ENCODE results near the gene FEV.
A peak's percentile ranks its signal among the peaks of the same experiment; 100 is the strongest.

Gene FEV

DNA sequence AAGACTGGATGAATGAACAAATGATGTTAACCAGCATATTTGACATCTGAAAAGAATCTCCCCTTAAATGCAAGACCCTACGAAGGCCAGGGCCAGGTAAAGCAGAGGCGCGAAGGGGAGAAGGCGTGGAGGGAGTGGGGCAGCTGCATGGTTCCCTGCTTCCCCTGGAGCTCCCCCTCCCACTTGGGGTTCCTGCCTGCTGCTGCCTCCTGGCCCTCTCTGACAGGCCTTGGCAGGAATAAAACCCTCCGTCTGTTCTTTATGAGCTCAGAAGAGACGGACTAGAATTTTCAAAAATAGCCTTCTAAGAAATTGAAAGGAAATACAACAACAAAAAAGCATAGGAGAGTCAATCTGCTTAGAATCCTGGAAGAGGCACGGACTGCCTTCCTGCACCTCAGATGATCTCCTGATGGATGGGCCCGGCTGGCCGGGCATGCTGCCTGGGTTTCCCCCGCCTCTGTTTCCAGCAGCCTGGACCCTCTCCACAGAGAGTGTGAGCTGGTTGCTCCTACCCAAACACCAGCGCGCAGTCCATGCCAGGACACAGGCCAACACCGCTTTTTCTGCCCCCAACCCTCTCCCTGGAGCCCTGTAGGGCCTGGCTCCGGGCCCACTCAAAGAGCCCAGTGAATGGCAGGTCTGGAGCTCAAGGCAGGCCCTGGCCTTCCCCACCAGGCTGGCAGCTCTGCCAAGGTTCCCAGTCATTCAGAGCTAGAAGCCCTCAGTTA, 32.4 kb upstream of the FEV start:
- DNase-seq (ENCODE audit: low spot score), result no peak

DNA sequence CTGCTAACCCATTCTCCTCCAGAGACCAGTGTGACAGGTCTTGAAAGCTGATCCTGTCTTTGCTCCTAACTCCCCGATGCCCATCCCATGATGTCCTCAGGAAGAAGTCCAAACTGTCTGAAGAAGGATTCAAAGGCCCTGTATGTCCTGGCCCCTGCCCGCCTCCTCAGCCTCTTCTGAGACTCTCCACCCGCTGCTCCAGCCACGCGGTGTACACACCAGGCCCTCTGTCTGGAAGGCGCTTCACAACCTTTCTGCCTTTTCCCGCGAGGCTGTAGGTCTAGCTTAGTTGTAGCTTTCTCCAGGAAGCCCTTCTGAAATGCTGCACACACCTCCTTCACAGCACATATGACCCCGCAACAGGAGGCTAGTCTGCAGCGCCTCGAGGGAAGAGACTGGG, 31.7 kb upstream of the FEV start:
- no peak for DNase-seq (ENCODE audit: low spot score)

More for the DNA sequence above, 32.4 kb upstream of the FEV start:
- FAIRE-seq, result no peak

DNA sequence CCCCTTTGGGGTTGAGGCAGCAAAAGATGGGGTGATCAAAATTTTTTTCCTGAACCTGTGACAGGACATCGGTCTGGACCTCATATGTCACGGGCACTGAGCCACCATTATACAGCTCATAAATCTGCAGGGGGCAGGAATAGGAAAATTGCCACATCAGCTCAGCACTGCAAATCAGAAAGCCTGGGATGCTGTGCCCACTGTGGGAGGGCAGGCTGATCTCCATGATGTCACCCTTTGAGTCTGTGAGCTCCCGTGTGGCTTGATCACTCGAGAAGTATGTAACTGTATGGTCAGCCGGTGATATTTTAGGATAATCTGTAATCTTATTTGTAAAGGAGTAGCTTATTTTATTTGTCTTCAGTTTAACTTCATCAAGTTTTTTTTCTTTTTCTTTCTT, 25.9 kb upstream of the FEV start:
- FAIRE-seq (no peak), DNase-seq (ENCODE audit: low spot score) (no peak)

More for the DNA sequence above, 31.7 kb upstream of the FEV start:
- FAIRE-seq, result no peak

DNA sequence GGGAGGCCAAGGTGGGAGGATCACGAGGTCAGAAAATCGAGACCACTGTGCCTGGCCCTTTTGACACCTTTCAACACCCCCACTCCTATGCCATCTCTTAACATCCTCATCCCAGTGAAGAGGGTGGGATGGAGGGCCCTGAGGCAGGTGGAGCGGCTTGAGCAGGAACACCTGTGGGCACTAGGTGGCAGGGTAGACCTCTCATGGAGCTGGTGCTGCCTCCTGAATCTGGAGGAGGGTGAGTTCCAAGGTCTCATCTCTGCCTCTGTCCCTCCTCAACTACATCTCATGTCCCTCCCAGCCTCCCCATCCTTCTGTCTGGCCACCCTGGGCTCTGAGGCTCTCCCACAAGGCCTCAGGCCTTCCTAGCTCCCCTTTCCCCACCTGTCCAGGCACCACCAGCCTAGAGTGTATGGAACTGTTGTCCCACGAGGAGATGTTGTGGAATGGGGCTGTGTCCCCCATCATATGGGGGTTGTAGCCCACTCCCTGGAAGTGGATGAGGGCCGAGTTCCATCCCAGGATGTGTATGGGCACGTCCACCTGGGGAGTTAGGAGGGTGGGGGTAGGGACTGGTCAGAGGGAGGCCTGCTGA, 25.3 kb upstream of the FEV start:
- DNase-seq (ENCODE audit: low spot score), result peak; percentile 65
- FAIRE-seq, result no peak

DNA sequence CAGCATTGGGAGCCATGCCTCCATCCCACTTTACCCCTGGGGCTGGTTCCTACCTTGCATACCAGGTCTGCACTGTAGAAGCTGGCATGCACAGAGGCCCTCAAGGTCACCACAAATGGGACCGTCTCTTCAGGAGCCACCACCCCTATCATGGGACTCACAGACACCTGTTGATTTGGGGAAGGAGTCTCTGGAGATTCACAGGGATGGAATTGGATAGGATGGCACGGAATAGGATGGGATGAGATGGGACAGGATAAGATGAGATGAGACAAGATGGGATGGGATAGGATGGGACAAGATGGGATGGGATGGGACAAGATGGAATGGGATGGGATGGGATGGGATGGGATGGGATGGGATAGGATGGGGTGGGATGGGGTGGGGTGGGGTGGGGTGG, 24.3 kb upstream of the FEV start:
- FAIRE-seq, result no peak
- no peak for DNase-seq (ENCODE audit: low spot score)

DNA sequence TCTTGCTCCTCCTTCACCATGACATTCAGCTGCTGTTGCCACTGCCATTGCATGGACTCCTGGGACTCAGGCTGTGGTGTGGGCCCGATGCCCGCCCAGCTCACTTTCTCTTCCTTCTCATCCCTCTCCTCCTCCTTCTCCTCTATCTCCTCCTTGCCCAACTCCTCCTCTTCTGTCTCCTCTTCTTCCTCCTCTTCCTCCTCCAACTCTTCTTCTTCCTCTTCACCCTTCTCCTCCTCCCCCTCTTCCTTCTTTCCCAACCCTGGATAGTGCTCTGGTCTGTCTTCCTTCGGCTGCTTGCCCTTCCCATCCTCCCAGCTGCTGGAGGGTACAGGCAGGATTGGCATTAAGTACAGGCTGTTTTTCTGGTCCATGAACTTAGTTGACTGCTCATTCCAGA, 19.0 kb upstream of the FEV start:
- DNase-seq (ENCODE audit: low spot score), result no peak
- FAIRE-seq, result no peak

DNA sequence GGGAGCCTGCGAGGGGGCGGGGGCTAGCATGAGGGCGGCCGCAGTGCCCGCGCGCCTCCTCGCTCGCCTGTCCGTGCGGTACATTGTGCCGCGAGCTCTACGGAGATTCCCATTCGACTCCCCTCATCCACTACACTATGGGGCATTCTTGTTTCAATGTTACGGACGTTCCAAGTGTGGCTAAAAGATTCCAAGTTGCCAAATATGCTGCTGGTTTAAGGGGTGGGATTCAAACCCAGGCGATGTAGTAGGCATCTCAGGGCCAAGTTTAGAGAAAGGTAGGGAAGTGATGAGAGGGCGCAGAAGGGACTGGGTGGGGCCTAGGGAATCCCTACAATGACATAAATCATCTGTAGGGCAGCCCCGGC, 18.3 kb upstream of the FEV start:
- no peak for FAIRE-seq

DNA sequence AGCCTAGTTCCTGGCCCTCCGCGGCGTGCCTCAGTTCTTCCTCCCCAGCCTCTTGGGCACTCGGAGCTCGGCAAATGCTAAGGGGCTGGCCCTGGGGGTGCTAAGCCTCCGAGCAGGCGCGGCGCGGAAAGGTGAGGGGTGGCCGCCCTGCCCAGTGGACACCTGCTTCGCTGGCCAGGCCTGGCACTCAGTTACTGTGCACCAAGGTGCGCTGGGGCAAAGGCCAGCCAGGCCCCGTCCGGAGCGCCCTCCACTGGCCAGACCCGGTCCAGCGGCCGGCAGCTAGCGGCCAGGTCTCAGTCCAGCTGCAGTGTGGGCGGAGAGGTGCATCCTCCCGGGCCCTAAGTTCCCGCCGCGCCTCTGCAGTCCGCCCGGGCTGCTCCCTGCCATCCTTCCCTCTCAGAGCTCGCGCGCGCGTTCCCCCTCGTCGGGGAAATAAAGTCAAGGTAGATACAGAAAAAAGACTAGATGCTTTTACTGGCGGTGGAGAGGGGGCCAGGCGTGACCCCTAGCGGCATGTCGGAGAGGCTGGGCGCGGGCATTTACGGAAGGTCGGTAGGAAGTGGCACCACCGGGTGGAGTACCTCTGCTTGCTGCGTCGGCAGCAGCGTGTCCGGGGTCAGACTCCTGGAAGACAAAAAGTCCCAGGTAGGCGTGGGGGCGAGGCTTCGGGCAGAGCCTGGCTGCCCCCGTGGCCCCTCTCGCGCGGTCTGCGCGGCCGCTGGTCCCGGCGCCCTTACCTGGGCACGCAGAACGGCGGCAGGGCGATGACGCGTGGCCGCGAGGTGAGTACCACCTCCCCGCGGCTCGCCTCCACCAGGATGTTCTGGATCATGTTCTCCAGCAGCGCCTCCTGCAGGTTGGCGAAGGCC, 17.6 kb upstream of the FEV start:
- DNase-seq (ENCODE audit: low spot score) (no peak), FAIRE-seq (peak; percentile 13)

More for the DNA sequence above, 18.3 kb upstream of the FEV start:
- no peak for DNase-seq (ENCODE audit: low spot score)

DNA sequence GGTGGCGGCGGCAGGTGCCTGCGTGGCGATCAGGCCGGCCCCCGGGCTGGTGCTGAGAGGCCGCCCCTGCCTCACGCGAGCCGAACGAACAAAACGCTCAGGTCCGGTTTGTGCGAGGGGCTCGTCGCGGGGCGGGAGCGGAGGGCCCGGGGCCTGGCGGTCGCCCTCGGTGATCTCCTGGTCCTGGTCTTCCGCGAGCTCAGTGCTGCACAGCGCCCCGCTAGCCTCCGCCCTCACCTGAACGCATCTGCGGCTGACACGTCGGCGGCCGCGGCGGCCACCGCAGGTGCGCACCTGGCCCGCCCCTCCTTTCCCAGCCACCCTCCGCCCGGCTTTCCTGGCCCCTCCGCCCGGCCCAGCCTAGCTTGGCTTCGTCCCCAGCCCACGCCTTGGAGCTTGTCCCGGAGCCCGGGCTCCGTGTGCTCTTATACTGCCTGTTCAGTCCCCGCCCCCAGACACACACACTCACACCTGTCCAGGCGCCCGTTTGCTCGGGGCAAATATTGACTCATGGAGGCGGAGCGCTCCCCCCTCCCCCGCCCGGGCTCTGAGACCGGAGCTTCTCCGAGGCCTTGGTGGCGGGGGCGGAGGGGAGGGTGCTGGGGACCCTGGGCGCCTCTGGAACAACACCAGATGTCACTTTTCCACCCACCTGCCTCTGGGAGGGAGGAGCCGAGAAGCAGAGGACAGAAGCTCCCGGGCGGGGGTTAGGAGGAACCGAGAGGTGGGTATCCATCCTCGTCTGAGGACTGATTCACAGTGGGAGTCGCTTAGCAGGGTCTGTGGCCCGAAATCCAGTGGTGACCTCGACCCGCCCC, 16.8 kb upstream of the FEV start:
- FAIRE-seq (no peak), DNase-seq (ENCODE audit: low spot score) (peak; percentile 50)

DNA sequence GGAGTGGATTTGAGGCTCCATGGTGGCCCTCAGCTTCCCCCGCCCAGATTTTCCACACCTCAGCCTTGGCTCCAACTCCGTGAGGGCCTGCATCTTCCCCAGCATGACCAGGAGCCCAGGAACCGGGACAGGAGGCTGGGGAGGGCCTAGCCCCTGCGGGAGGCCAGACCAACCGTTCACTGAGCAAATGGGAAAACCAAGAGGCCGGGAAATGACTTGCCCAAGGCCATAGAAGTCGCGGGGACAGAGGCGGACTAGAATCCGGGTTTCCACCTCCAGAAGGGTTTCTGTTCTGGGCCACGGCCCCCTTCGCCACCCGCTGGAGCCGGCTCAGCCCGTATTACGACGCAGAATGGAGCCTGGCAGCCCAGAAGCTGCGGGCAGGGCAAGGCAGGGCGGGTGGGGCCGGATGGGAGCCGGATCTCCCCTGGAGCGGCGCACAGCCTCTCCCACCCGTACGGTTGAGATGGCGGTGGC, 16.2 kb upstream of the FEV start:
- DNase-seq (ENCODE audit: low spot score) (no peak), FAIRE-seq (no peak)

DNA sequence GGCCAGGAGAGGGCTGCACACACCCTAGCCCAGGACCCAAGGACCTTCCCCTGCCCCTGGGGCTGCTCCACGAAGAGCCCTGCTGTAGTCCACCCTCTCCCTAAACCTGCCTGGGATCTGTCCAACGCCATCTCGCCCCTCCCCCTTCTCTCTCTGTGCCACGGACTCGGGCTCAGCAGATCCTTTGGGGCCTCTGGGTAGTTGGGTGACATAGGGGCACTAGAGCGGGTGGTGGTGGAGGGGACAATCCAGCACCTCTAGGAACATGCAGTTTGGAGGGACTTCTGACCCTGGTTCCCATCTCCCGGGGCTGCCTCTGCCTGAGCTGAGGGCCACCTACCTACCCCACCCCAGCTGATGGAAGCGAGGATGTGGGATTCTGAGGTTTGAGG, 15.6 kb upstream of the FEV start:
- FAIRE-seq (no peak), DNase-seq (ENCODE audit: low spot score) (no peak)

DNA sequence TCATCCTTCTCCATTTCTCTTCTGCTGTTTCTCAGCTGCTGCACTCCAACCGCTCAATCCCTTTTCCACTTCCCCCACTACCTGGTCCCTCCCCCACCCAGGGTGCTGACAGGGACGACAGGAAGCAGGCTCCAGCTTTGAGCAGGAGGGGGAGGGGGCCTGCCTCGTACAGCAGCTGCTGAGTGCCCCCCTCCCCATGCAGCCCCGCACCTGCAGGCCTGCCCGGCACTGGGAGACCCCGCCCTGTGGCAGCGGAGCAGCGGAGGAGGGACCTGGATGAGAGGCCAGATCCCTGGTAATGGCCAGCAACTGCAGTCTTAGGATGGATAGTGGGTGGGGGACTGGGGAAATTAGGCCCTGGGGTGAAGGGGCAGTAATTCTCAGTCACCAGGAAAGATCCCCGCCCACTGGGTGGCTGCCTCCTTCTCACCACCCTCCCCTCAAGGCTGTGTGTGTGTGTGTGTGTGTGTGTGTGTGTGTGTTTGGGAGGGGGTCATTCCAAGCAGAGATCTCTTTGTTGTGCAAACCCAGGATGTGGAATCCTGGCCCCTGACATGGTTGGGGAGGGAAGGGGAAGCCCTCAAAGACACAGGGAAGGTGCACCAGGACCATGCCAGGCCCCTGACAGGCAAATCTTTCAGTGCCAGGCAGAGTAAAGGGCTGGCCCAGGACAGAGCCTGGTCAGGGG, 15.0 kb upstream of the FEV start:
- DNase-seq (ENCODE audit: low spot score), result no peak

DNA sequence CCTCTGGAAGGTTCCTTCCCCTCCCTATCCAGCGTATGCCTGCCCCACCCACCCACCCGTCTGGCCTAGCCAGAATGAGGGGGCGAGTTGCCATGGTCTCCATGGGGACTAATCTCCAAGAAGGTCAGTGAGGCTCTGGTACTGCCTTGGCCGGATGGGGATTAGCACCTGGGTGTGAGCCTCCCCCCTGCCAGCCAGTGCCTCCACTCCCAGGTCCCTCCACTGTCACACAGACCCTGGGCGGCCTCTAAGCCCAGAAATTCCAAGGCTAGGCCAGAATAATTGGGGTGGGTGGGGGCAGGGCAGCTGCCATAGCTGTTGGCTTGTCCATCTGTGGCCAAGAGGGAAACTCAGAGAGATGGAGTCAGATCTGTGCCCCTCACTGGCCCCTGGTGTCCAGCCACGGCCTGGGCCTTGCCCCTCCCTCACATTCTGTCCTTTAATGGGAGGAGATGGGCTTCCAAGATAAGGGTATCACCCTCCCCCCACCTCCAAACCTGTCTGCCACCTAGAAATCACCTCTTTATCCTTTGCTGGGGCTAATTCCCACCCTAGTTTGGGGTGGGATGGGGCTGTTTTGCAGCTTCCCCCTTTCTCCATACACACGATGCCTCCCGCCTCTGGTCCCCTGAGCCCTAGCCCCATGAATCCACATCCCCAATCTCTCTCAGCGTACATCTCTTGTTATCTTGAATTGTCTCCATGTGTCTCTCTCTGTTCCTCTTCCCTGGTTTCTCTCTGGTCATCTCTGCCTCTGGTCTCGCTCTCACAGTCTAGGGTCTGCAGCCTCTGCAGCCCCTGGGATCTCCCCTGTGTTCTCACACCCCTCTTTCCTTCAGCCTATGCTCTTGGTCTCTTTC, 14.3 kb upstream of the FEV start:
- DNase-seq (ENCODE audit: low spot score) (no peak), FAIRE-seq (no peak)

More for the DNA sequence above, 15.0 kb upstream of the FEV start:
- FAIRE-seq, result no peak

DNA sequence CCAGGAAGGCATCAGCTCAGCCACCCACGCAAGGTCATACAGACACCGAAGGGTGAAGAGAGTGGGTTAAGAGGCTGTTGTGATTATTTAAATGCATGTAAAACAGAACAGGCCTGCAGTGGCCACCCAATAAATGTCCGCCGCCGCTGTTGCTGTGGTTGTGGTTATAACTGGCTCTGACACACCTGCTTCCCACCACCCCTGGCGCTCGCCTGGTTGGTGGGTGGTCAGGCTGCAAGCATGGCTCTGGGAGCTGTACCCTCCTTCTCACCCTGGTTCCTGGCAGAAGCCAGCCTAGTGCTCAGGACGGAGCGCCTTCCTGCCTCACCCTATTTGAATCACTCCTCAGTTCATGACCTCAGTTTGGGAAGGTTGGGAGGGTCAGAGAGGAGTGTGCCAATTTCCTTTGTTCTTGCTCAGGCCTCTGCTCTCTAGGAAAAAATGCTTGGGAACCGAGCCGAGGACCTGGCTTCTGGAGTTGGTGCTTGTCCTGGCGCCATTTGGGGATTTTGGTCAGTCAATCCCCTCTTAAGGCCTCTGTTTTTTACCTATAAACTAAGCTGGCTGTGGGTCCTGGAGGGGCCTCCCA, 13.5 kb upstream of the FEV start:
- FAIRE-seq (no peak), DNase-seq (ENCODE audit: low spot score) (no peak)

DNA sequence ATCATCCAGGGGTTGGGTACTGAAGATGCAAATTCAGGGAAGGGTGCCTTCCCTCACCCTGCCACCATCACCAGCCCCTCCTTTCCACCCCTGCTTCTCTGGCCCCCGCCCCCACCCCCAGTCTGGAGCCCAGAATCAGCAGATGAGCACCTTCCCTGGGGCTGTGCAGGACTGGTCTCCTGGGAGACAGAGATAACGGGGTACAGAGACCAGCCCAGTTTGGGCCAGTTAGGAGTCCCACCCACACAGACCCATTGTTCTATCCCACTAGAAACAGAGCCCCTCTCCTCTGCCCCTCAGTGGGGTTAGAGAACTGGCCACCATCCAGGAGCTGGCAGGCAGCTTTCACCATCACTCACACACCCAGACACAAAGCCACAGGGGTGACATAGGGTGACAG, 12.7 kb upstream of the FEV start:
- FAIRE-seq, result no peak

DNA sequence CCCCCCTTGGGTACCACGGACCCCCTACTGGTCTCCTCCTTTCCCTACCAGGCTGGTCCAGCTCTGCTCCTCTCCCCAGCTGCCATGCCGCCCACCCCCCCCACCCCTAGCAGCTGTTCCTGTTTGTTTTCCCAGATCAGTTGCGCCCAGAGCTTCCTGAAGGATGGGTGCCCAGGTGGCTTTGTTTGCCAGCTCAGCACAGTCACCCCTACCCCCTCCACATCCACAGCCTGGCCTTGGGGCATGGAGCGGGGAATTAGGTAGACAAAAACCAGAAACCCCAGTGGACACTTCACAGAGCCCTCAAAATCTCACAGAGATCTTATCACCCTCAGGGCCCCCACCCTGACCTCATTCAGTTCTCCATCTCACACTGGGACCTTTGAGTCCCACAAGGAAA, 12.0 kb upstream of the FEV start:
- FAIRE-seq, result no peak

More for the DNA sequence above, 12.7 kb upstream of the FEV start:
- no peak for DNase-seq (ENCODE audit: low spot score)

DNA sequence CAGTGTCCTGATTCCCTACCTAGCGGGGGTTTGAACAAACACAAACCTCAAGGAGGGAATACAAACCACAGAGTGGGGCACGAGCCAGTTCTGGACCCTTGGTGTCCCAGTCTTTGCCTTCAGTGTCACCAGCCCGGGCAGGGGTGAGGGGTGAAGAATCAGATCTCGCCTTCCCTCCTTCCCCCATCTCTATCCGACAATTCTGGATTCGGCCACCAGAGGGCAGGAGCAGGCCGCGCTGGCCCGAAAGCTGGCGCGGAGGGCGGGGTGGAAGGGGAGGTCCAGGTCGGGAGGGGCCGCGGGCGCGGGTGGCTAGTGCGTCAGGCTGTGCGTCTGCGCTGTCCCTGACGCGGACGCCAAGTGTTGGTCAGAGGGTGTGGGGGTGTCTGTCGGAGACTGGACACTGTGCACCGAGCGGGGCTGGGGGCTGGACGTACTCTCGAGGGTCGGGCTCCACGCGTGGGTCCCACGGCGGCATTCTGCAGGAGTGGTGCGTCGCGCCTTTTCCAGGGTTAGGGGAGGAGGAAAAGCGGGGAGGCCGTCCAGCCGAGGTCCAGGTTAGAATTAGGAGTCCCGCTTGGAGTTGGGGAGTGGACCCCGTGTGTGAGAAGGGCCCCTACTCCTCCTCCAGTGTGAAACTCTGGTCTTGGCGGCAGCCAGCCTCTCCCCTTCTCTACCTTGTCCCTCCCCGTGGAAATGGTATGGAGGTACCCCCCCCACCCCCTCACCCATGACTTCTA, 11.2 kb upstream of the FEV start:
- FAIRE-seq, result peak; percentile 98
- peak; percentile 97 for DNase-seq (ENCODE audit: low spot score)

More for the DNA sequence above, 12.0 kb upstream of the FEV start:
- no peak for DNase-seq (ENCODE audit: low spot score)

DNA sequence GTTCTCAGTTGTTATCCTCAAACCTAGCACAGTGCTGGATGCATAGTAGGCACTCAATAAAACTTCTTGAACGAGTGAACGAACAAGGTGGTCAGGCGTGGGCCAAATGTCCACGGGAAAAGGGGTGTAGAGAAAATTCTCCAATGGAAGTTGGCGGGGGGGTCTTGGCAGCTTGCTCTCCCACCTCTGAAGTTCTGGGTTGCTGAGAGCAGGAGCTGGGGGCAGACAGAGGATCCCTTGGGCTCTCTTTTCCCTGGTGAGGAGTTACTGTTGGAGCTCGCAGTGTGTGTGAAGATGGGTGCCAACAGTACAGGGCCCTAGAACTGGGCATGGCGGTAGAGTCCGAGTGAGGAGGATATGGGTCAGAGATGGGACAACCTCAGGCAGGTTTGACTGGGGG, 10.6 kb upstream of the FEV start:
- FAIRE-seq, result no peak
- DNase-seq (ENCODE audit: low spot score), result no peak
